ENCODE data around the gene LYPD3.
A peak's percentile ranks its signal among the peaks of the same experiment; 100 is the strongest.
"Not testable (repeated sequence)": the region's sequence is repeated elsewhere in the genome, so short reads cannot be mapped to it uniquely, and the experiment has no call there.

LYPD3 gene

GRCh38 chr19:43450545-43450997 lies 14.8 kb downstream of the LYPD3 start:
- Histone ChIP-seq H3K27me3 (ENCODE audit: insufficient read depth, low read depth, severe bottlenecking) (no peaks in the 10 kb centered on the region), H3K27ac (no peak overlapping the region), H3K9me3 (ENCODE audit: severe bottlenecking) (no peaks in the 10 kb centered on the region), H3K36me3 (no peaks in the 10 kb centered on the region), H3K4me3 (ENCODE audit: low read depth, low read length) (no peak overlapping the region)
- no peak for TF ChIP-seq CTCF (IDR thresholded peaks at IDR 0.05; ENCODE audit: low read depth, low read length)
- no peak for DNase-seq

GRCh38 chr19:43447655-43448054 lies 17.8 kb downstream of the LYPD3 start:
- no peak for TF ChIP-seq CTCF (IDR thresholded peaks at IDR 0.05; ENCODE audit: low read depth, low read length)
- H3K27ac ChIP-seq: no peak overlapping the region
- no peak overlapping the region for H3K4me3 ChIP-seq (ENCODE audit: low read depth, low read length)
- no peak for DNase-seq
- H3K9me3 ChIP-seq (ENCODE audit: severe bottlenecking): no peaks in the 10 kb centered on the region
- no peaks in the 10 kb centered on the region for H3K27me3 ChIP-seq (ENCODE audit: insufficient read depth, low read depth, severe bottlenecking)
- no peaks in the 10 kb centered on the region for H3K36me3 ChIP-seq

- Histone ChIP-seq H3K27me3 (ENCODE audit: insufficient read depth, low read depth, severe bottlenecking) (no peaks in the 10 kb centered on the region), H3K27ac (no peak overlapping the region), H3K4me3 (ENCODE audit: low read depth, low read length) (no peak overlapping the region), H3K9me3 (ENCODE audit: severe bottlenecking) (no peaks in the 10 kb centered on the region), H3K36me3 (no peaks in the 10 kb centered on the region)
- peak; percentile 88 for TF ChIP-seq CTCF (IDR thresholded peaks at IDR 0.05; ENCODE audit: low read depth, low read length)
- DNase-seq: peak; percentile 66
These were observed 18.5 kb downstream of the LYPD3 start for GRCh38 chr19:43446746-43447489.

GRCh38 chr19:43445426-43445825 lies 20.0 kb downstream of the LYPD3 start:
- no peak overlapping the region for H3K4me3 ChIP-seq (ENCODE audit: low read depth, low read length)
- no peaks in the 10 kb centered on the region for H3K36me3 ChIP-seq
- H3K27me3 ChIP-seq (ENCODE audit: insufficient read depth, low read depth, severe bottlenecking): no peaks in the 10 kb centered on the region
- no peaks in the 10 kb centered on the region for H3K9me3 ChIP-seq (ENCODE audit: severe bottlenecking)
- DNase-seq: no peak
- no peak for TF ChIP-seq CTCF (IDR thresholded peaks at IDR 0.05; ENCODE audit: low read depth, low read length)
- H3K27ac ChIP-seq: no peak overlapping the region

GRCh38 chr19:43444531-43445287 lies 20.7 kb downstream of the LYPD3 start:
- H3K27ac ChIP-seq: no peak overlapping the region
- no peaks in the 10 kb centered on the region for H3K27me3 ChIP-seq (ENCODE audit: insufficient read depth, low read depth, severe bottlenecking)
- no peaks in the 10 kb centered on the region for H3K9me3 ChIP-seq (ENCODE audit: severe bottlenecking)
- no peak for DNase-seq
- no peak overlapping the region for H3K4me3 ChIP-seq (ENCODE audit: low read depth, low read length)
- no peak for TF ChIP-seq CTCF (IDR thresholded peaks at IDR 0.05; ENCODE audit: low read depth, low read length)
- no peaks in the 10 kb centered on the region for H3K36me3 ChIP-seq

GRCh38 chr19:43444091-43444490 lies 21.3 kb downstream of the LYPD3 start:
- H3K36me3 ChIP-seq; H3K9me3 ChIP-seq (ENCODE audit: severe bottlenecking); H3K27me3 ChIP-seq (ENCODE audit: insufficient read depth, low read depth, severe bottlenecking); H3K4me3 ChIP-seq (ENCODE audit: low read depth, low read length); DNase-seq; H3K27ac ChIP-seq: not testable (repeated sequence)

All from WERI-Rb-1 (cell line).